H9 (cell line): Measurements from ENCODE around the gene HECW1. TPM values are rescaled to one million over a fixed set of nuclear protein-coding genes. Genes with fewer than 3 reads are reported as not detected.
A peak's percentile ranks its signal among the peaks of the same experiment; 100 is the strongest.
"Not testable (repeated sequence)": the region's sequence is repeated elsewhere in the genome, so short reads cannot be mapped to it uniquely, and the experiment has no call there.

Source experiments
- DNase-seq: peaks from one replicate; pipeline ENCODE4 v3.0.0-alpha.2; 2017
- H2AFZ ChIP-seq: one replicate; pipeline ENCODE4 v1.6.1; 2013; ENCODE audit warnings: mild to moderate bottlenecking, low read length, control low read depth, moderate library complexity
- H2AK5ac ChIP-seq: 2 replicates; pipeline ENCODE4 v1.6.1; 2013; ENCODE audit warnings: low read length, control low read depth, mixed read lengths; ENCODE audit not compliant: insufficient read length
- H2BK120ac ChIP-seq: one replicate; pipeline ENCODE4 v1.6.1; 2013; ENCODE audit warnings: low read depth, mild to moderate bottlenecking, low read length, control low read depth, inconsistent platforms; ENCODE audit not compliant: poor library complexity, severe bottlenecking
- H2BK12ac ChIP-seq: 2 replicates; pipeline ENCODE4 v1.6.1; 2013; ENCODE audit warnings: low read length, control low read depth, mixed read lengths, low read depth; ENCODE audit not compliant: insufficient read length
- H2BK15ac ChIP-seq: 2 replicates; pipeline ENCODE4 v1.6.1; 2013; ENCODE audit warnings: low read depth, low read length, control low read depth
- H2BK20ac ChIP-seq: one replicate; pipeline ENCODE4 v1.6.1; 2013; ENCODE audit warnings: low read depth, mild to moderate bottlenecking, low read length, control low read depth, inconsistent platforms; ENCODE audit not compliant: poor library complexity, severe bottlenecking
- H2BK5ac ChIP-seq: 2 replicates; pipeline ENCODE4 v1.6.1; 2013; ENCODE audit warnings: low read length, control low read depth, mixed read lengths; ENCODE audit not compliant: insufficient read length
- H3K14ac ChIP-seq: 2 replicates; pipeline ENCODE4 v1.6.1; 2013; ENCODE audit warnings: low read length, control low read depth; ENCODE audit not compliant: insufficient read depth
- H3K18ac ChIP-seq: 2 replicates; pipeline ENCODE4 v1.6.1; 2013; ENCODE audit warnings: low read depth, mild to moderate bottlenecking, mixed read lengths, low read length, control low read depth; ENCODE audit not compliant: insufficient read length
- H3K23ac ChIP-seq: 2 replicates; pipeline ENCODE4 v1.6.1; 2013; ENCODE audit warnings: low read length, control low read depth, mixed read lengths, low read depth; ENCODE audit not compliant: insufficient read length
- H3K23me2 ChIP-seq: 2 replicates; pipeline ENCODE4 v1.6.1; 2013; ENCODE audit warnings: low read depth, mild to moderate bottlenecking, mixed read lengths, low read length, control low read depth; ENCODE audit not compliant: insufficient read length, poor library complexity, severe bottlenecking
- H3K27ac ChIP-seq: 2 replicates; pipeline ENCODE4 v1.5.1; 2013; ENCODE audit warnings: low read length, control low read depth, mixed read lengths, low read depth; ENCODE audit not compliant: insufficient read length
- H3K27me3 ChIP-seq: 2 replicates; pipeline ENCODE4 v1.6.1; 2013; ENCODE audit warnings: low read length, control low read depth, inconsistent platforms; ENCODE audit not compliant: insufficient read depth
- H3K4ac ChIP-seq: 2 replicates; pipeline ENCODE4 v1.6.1; 2013; ENCODE audit warnings: low read depth, mild to moderate bottlenecking, control low read depth, inconsistent platforms, low read length, moderate library complexity
- H3K4me1 ChIP-seq: 2 replicates; pipeline ENCODE4 v1.6.1; 2013; ENCODE audit warnings: low read length, control low read depth, inconsistent platforms; ENCODE audit not compliant: insufficient read depth
- H3K4me2 ChIP-seq: 2 replicates; pipeline ENCODE4 v1.6.1; 2013; ENCODE audit warnings: low read length, control low read depth, mixed read lengths; ENCODE audit not compliant: insufficient read length, insufficient read depth
- H3K56ac ChIP-seq: 2 replicates; pipeline ENCODE4 v1.6.1; 2013; ENCODE audit warnings: low read depth, mild to moderate bottlenecking, mixed read lengths, low read length, control low read depth; ENCODE audit not compliant: insufficient read length
- H3K79me1 ChIP-seq: 2 replicates; pipeline ENCODE4 v1.6.1; 2013; ENCODE audit warnings: low read depth, mild to moderate bottlenecking, moderate library complexity, low read length, control low read depth, inconsistent platforms; ENCODE audit not compliant: insufficient read depth, poor library complexity, severe bottlenecking
- H3K79me2 ChIP-seq: 2 replicates; pipeline ENCODE4 v1.6.1; 2013; ENCODE audit warnings: low read length, control low read depth, inconsistent platforms; ENCODE audit not compliant: insufficient read depth
- H3K9ac ChIP-seq: 2 replicates; pipeline ENCODE4 v1.6.1; 2013; ENCODE audit warnings: low read length, control low read depth, mixed read lengths; ENCODE audit not compliant: insufficient read length; ENCODE audit errors: extremely low read depth
- H3K9me3 ChIP-seq: one replicate; pipeline ENCODE4 v1.6.1; 2013; ENCODE audit warnings: low read depth, low read length, inconsistent platforms; ENCODE audit not compliant: control insufficient read depth
- H3T11ph ChIP-seq: one replicate; pipeline ENCODE4 v1.6.1; 2013; ENCODE audit warnings: mild to moderate bottlenecking, low read length, control low read depth, inconsistent platforms
- H4K20me1 ChIP-seq: one replicate; pipeline ENCODE4 v1.6.1; 2013; ENCODE audit not compliant: control insufficient read depth, insufficient read length, insufficient read depth
- H4K5ac ChIP-seq: 2 replicates; pipeline ENCODE4 v1.6.1; 2013; ENCODE audit warnings: low read depth, mild to moderate bottlenecking, mixed read lengths, low read length, control low read depth; ENCODE audit not compliant: insufficient read length
- H4K8ac ChIP-seq: replicated peaks from 2 replicates; pipeline ENCODE4 v1.6.1; 2013; ENCODE audit warnings: low read length, control low read depth, mixed read lengths, low read depth; ENCODE audit not compliant: insufficient read length
- H4K91ac ChIP-seq: 2 replicates; pipeline ENCODE4 v1.6.1; 2013; ENCODE audit warnings: low read depth, mild to moderate bottlenecking, moderate library complexity, mixed read lengths, low read length, control low read depth; ENCODE audit not compliant: insufficient read length
- H3K27ac Mint-ChIP-seq, 3 experiments: 2 replicates in 2 of 3; 3 replicates in 1 of 3; pipeline ENCODE4 v1.8.0; 2020 to 2021; ENCODE audit warnings: mixed read lengths in 3 of 3, mild to moderate bottlenecking in 1 of 3, moderate library complexity in 1 of 3
- H3K27me3 Mint-ChIP-seq: 2 replicates; pipeline ENCODE4 v1.8.0; 2021; ENCODE audit warnings: low read depth, mild to moderate bottlenecking, moderate library complexity, mixed read lengths
- H3K36me3 Mint-ChIP-seq, 3 experiments: 2 replicates in 2 of 3; 3 replicates in 1 of 3; pipeline ENCODE4 v1.8.0; 2020 to 2021; ENCODE audit warnings: low read depth in 3 of 3, mixed read lengths in 3 of 3; ENCODE audit not compliant: insufficient read depth in 1 of 3
- H3K4me1 Mint-ChIP-seq, 2 experiments: 2 replicates each; pipeline ENCODE4 v1.8.0; 2020; ENCODE audit warnings: mixed read lengths in 2 of 2
- H3K4me3 Mint-ChIP-seq, 2 experiments: 2 replicates in 1 of 2; 3 replicates in 1 of 2; pipeline ENCODE4 v1.8.0; 2020 to 2021; ENCODE audit warnings: mild to moderate bottlenecking in 2 of 2, mixed read lengths in 2 of 2, moderate library complexity in 1 of 2
- H3K9me3 Mint-ChIP-seq, 2 experiments: 2 replicates in 1 of 2; 3 replicates in 1 of 2; pipeline ENCODE4 v1.8.0; 2020; ENCODE audit warnings: mild to moderate bottlenecking in 2 of 2, mixed read lengths in 2 of 2, moderate library complexity in 1 of 2
- CTCF ChIP-seq: fragments of 200-600 bp; sonication (generic); conservative IDR thresholded peaks from 3 replicates; pipeline ENCODE4 v1.8.0; 2021; ENCODE audit warnings: antibody characterized with exemption, mild to moderate bottlenecking
- WGBS: extraction: QIAGEN DNeasy Blood & Tissue Kit; methylation state at CpG from one replicate; pipeline ENCODE4 v1.1.7; 2013; ENCODE audit warnings: missing lambda C conversion rate, low lambda C conversion rate, mixed read lengths; ENCODE audit not compliant: insufficient read length; ENCODE audit errors: extremely low coverage; 5-methylcytosine and 5-hydroxymethylcytosine counted together
- total RNA-seq: library from RNA; stranded (reverse); gene quantifications from 2 replicates; pipeline ENCODE4 v1.2.1, GENCODE V29; 2021

Gene HECW1
- total RNA-seq, 1 experiment from 2014 or later = 5.0 TPM

- Histone ChIP-seq H4K20me1 (no peaks in the 10 kb centered on the region), H3T11ph (no peak overlapping the region), H3K18ac (no peak overlapping the region), H2BK15ac (no peak overlapping the region), H2BK5ac (no peak overlapping the region), H3K4ac (no peak overlapping the region), H3K27ac (no peak overlapping the region), H3K9me3 (no peaks in the 10 kb centered on the region), H2AK5ac (no peak overlapping the region), H3K9ac (no peak overlapping the region), H3K56ac (no peak overlapping the region), H3K14ac (no peak overlapping the region), H4K5ac (no peak overlapping the region), H3K79me1 (no peaks in the 10 kb centered on the region), H2AFZ (no peak overlapping the region), H3K4me1 (peaks cover 3% of the 10 kb centered on the region; the same call in 1 of the 2 replicates), H4K8ac (no peak overlapping the region), H4K91ac (no peak overlapping the region), H2BK20ac (no peak overlapping the region), H3K79me2 (peaks cover 2% of the 10 kb centered on the region; the same call in 1 of the 2 replicates), H3K4me2 (no peak overlapping the region), H3K23me2 (no peaks in the 10 kb centered on the region), H3K27me3 (no peaks in the 10 kb centered on the region), H3K23ac (no peak overlapping the region), H2BK12ac (no peak overlapping the region), H2BK120ac (no peak overlapping the region)
- peak overlapping the region in 1 of 3 experiments; percentile 41; a peak in 1 of 7 replicates for H3K27ac Mint-ChIP-seq
- H3K27me3 Mint-ChIP-seq = no peaks in the 10 kb centered on the region
- peaks cover 3 to 6% of the 10 kb centered on the region in 2 experiments for H3K4me1 Mint-ChIP-seq
- no peaks in the 10 kb centered on the region for H3K9me3 Mint-ChIP-seq
- peaks cover 3 to 9% (median 3%) of the 10 kb centered on the region in 3 experiments; a peak in 5 of 7 replicates for H3K36me3 Mint-ChIP-seq
- TF ChIP-seq CTCF = no peak
- no peak overlapping the region; a peak in 1 of 5 replicates for H3K4me3 Mint-ChIP-seq
- no peak for DNase-seq
- no CpG with 5 or more reads among the region's 2 CpGs for WGBS
These were observed 481.6 kb downstream of the HECW1 start for GRCh38 chr7:43594020-43594419.

GRCh38 chr7:43596426-43596825 lies 484.0 kb downstream of the HECW1 start:
- H4K5ac ChIP-seq, H2BK5ac ChIP-seq, H3K23ac ChIP-seq, H3K27ac ChIP-seq, H3K27me3 ChIP-seq, H3K4me1 Mint-ChIP-seq, H2AK5ac ChIP-seq, H3K9me3 ChIP-seq, H3K36me3 Mint-ChIP-seq, H2AFZ ChIP-seq, H3K4me1 ChIP-seq, H3K4ac ChIP-seq, DNase-seq, H2BK12ac ChIP-seq, H3K79me1 ChIP-seq, H2BK15ac ChIP-seq, H3K4me2 ChIP-seq, H4K91ac ChIP-seq, H3K14ac ChIP-seq, H3K4me3 Mint-ChIP-seq, H2BK120ac ChIP-seq, H3K27me3 Mint-ChIP-seq, H3K9ac ChIP-seq, H3K23me2 ChIP-seq, H4K20me1 ChIP-seq, H3T11ph ChIP-seq, H3K9me3 Mint-ChIP-seq, H3K56ac ChIP-seq, H3K18ac ChIP-seq, H3K27ac Mint-ChIP-seq, H3K79me2 ChIP-seq, H2BK20ac ChIP-seq, H4K8ac ChIP-seq: not testable (repeated sequence)
- no CpG with 5 or more reads among the region's 5 CpGs for WGBS
